GM18511 (cell line): ENCODE results near the gene ATP8B4.

Source experiments
- ATAC-seq: cut with Tn5 transposase; IDR thresholded peaks from one replicate; pipeline ENCODE4 v1.9.1; 2021; ENCODE audit warnings: mild to moderate bottlenecking, moderate library complexity; ENCODE audit not compliant: unreplicated experiment

Gene ATP8B4

GRCh38 chr15:49865925-49866757 is 252.9 kb downstream of the ATP8B4 start:
- ATAC-seq: no peak

GRCh38 chr15:49864251-49864650 is 254.8 kb downstream of the ATP8B4 start:
- ATAC-seq: no peak

GRCh38 chr15:49863431-49864224 is 255.4 kb downstream of the ATP8B4 start:
- no peak for ATAC-seq

- no peak for ATAC-seq
Measured at GRCh38 chr15:49860101-49860500, 258.9 kb downstream of the ATP8B4 start.

GRCh38 chr15:49857496-49858475 is 261.2 kb downstream of the ATP8B4 start:
- no peak for ATAC-seq

GRCh38 chr15:49855917-49856637 is 263.0 kb downstream of the ATP8B4 start:
- ATAC-seq: no peak

- ATAC-seq: no peak
Measured at GRCh38 chr15:49852756-49853155, 266.3 kb downstream of the ATP8B4 start.

GRCh38 chr15:49848807-49849206 is 270.2 kb downstream of the ATP8B4 start:
- no peak for ATAC-seq

- no peak for ATAC-seq
Measured at GRCh38 chr15:49848282-49848724, 270.7 kb downstream of the ATP8B4 start.

GRCh38 chr15:49847423-49848281 is 271.4 kb downstream of the ATP8B4 start:
- no peak for ATAC-seq

GRCh38 chr15:49844390-49844789 is 274.6 kb downstream of the ATP8B4 start:
- no peak for ATAC-seq

GRCh38 chr15:49843725-49844124 is 275.3 kb downstream of the ATP8B4 start:
- no peak for ATAC-seq

GRCh38 chr15:49842031-49842730 is 276.9 kb downstream of the ATP8B4 start:
- no peak for ATAC-seq

- ATAC-seq: no peak
Measured at GRCh38 chr15:49832511-49832910, 286.5 kb downstream of the ATP8B4 start.

GRCh38 chr15:49831206-49831965 is 287.6 kb downstream of the ATP8B4 start:
- no peak for ATAC-seq

- no peak for ATAC-seq
Measured at GRCh38 chr15:49830391-49830790, 288.6 kb downstream of the ATP8B4 start.

- ATAC-seq: no peak
Measured at GRCh38 chr15:49827311-49827710, 291.7 kb downstream of the ATP8B4 start.
